ENCODE measurements around the gene CDH15.

CDH15 gene

DNA sequence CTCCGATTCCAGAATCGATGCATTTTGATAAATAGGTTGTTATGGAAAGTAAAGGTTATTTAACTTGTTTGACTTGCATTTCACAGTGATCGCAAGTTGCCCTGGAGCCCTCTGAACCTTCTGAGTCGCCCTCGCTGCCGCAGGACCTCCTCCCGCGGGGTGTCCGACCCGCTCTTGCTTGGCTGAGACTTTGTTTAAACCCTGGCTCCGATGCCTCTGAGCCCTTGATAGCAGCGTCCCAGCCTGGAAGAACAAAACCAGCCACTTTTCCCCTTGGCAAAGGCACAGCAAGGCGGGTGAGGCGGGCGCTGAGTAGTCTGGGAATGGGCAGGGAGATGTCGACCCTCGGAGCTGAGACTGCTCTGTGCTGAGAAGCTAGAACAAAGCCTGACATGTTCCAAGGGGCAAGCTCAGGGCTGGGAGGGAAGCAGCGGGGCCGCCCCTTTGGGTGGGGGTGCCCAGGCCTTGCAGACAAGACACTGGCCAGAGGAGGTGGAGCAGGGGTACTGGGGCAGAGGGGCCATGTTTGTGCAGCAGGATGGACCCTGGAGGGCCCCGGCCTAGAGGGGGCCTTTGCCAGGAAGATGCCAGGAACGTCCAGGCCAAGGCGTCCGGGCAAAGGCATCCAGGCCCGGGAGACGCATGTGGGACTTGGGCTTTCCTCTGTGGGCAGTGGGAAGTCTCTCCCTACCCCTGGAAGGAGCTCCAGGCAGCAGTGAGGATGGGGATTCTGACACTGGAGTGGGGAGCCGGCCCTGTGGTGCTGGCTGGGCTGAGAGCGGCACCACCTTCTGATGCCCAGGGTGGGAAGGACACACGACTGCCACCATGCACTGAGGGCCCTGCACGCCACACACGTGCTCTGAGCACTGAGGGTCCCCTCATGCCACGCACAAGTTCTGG, 30.3 kb upstream of the CDH15 start:
- DNase-seq (ENCODE audit: low read depth) = no peak

- no peak for DNase-seq (ENCODE audit: low read depth)
Observed at GRCh38 chr16:89141884-89142267, 29.7 kb upstream of the CDH15 start.

DNA sequence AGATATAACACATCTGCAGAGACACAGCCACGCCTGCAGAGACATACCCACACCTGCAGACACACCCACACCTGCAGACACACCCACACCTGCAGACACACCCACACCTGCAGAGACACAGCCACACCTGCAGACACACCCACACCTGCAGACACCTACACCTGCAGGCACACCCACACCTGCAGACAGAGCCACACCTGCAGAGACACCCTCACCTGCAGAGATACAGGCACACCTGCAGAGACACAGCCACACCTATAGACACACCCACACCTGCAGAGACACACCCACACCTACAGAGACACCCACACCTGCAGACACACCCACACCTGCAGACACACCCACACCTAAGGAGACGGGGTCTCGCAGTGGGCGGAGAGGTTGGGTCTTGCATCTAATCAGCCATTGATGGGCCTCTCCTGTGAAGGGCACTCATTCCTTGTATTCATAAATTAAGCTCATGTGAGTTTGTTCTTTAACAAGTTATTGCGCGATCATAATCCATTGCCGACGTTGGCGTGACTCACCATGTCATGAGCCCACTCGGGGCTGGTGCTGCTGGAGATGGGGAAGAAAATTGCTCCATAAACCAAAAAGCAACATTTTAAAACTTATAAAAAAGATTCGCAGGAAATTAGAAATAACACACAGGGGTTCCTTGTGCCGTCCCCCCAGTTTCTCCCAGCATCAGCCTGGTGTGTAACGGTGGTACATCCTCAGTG, 28.9 kb upstream of the CDH15 start:
- DNase-seq (ENCODE audit: low read depth) = no peak

- DNase-seq (ENCODE audit: low read depth) = no peak
Observed at GRCh38 chr16:89143201-89143741, 28.3 kb upstream of the CDH15 start.

- no peak for DNase-seq (ENCODE audit: low read depth)
Observed at GRCh38 chr16:89143911-89144675, 27.5 kb upstream of the CDH15 start.

GRCh38 chr16:89144681-89145080, 26.9 kb upstream of the CDH15 start:
- no peak for DNase-seq (ENCODE audit: low read depth)

GRCh38 chr16:89145406-89146161, 26.0 kb upstream of the CDH15 start:
- DNase-seq (ENCODE audit: low read depth) = no peak

- DNase-seq (ENCODE audit: low read depth) = no peak
Observed at GRCh38 chr16:89146211-89147005, 25.1 kb upstream of the CDH15 start.

DNA sequence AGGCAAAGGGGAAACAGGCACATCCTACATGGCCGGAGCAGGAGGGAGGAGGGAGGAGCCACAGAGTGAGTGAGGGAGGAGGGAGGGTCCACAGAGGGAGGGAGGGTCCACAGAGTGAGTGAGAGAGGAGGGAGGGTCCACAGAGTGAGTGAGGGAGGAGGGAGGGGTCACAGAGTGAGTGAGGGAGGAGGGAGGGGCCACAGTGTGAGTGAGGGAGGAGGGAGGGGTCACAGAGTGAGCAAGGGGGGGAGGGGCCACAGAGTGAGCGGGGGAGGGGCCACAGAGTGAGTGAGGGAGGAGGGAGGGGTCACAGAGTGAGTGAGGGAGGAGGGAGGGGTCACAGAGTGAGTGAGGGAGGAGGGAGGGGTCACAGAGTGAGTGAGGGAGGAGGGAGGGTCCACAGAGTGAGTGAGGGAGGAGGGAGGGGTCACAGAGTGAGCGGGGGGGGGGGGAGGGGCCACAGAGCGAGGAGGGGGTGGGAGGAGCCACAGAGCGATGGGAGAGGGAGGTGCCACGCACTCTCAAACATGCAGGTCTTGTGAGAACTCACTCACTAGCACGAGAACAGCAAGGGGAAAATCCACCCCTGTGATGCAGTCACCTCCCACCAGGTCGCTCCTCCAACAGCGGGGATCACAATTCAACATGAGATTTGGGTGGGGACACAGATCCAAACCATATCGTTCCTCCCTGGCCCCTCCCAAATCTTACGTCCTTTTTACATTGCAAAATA, 24.3 kb upstream of the CDH15 start:
- no peak for DNase-seq (ENCODE audit: low read depth)

GRCh38 chr16:89149386-89149785, 22.2 kb upstream of the CDH15 start:
- DNase-seq (ENCODE audit: low read depth) = no peak

- DNase-seq (ENCODE audit: low read depth) = no peak
Observed at GRCh38 chr16:89150090-89150835, 21.3 kb upstream of the CDH15 start.

- DNase-seq (ENCODE audit: low read depth) = no peak
Observed at GRCh38 chr16:89150981-89151380, 20.6 kb upstream of the CDH15 start.

GRCh38 chr16:89152831-89153700, 18.5 kb upstream of the CDH15 start:
- no peak for DNase-seq (ENCODE audit: low read depth)

- DNase-seq (ENCODE audit: low read depth) = no peak
Observed at GRCh38 chr16:89153848-89154271, 17.7 kb upstream of the CDH15 start.

DNA sequence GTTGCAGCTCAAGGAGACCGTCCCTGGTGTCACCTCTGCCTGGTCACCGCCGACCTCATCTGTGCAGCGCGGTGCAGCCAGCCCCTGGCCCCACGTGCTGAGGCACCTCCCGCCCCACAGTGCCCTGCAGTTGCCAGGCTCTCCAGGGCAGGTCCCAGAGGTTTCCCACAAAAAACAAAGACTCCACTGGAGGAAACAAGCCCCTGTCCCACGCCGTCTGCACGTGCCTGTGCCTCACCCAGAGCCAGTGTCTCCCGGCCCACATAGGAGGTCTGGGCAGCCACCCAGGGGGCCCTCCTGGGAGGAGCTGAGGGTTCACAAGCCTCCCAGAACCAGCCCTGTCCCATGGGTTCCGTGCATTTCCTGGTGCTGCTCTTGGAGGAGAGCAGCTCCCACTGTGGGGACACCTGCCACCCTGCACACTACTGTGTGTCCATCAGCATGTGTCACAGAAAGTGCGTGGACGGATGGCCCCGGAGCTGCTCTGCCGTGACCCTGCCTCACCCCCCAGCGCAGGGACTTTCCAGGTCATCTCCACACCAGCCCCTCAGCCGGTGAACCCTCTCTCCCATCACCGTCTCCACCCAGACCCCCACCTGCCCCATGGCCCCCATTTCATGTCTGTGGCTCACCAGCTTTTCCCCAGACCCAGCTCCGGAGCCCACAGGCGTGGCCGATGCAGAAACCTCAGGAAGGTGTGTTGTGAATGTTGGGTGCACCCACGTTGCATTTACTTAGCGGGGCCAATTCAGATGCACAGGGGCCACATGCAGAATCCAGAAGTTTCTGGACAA, 17.0 kb upstream of the CDH15 start:
- DNase-seq (ENCODE audit: low read depth) = no peak

- DNase-seq (ENCODE audit: low read depth) = peak; percentile 82
Observed at GRCh38 chr16:89155184-89155679, 16.3 kb upstream of the CDH15 start.

Data from fibroblast of gingiva (primary cell).